HepG2 (cell line): ENCODE measurements around the gene MTR.

ENCODE experiments used
- HNF4G ChIP-seq, 2 experiments: sonication (generic) in 1 of 2; formaldehyde crosslinking in 1 of 2; IDR thresholded peaks; 2 replicates each; pipeline versions ENCODE4 v1.4.0 to v1.6.1; 2011 to 2020; ENCODE audit warnings: borderline replicate concordance in 2 of 2, low read depth in 2 of 2, mild to moderate bottlenecking in 2 of 2, low read length in 1 of 2, missing genetic modification reagents in 1 of 2, moderate library complexity in 1 of 2
- SUZ12 ChIP-seq: fragments of 150-350 bp; IDR thresholded peaks from 2 replicates; pipeline ENCODE4 v1.6.1; 2014; ENCODE audit warnings: low read depth, low read length
- TBL1XR1 ChIP-seq: fragments of 150-350 bp; IDR thresholded peaks from 2 replicates; pipeline ENCODE4 v1.6.1; 2014; ENCODE audit warnings: borderline replicate concordance, low read length; ENCODE audit not compliant: partially characterized antibody
- ZHX2 ChIP-seq, 2 experiments: sonication (generic) in 1 of 2; formaldehyde crosslinking in 1 of 2; IDR thresholded peaks; 2 replicates each; pipeline versions ENCODE4 v1.6.1 to v1.9.0; 2014 to 2022; ENCODE audit warnings: antibody characterized with exemption in 1 of 2, borderline replicate concordance in 1 of 2, inconsistent platforms in 1 of 2, low read depth in 1 of 2, missing genetic modification reagents in 1 of 2
- ZKSCAN5 ChIP-seq: sonication (generic); formaldehyde crosslinking; IDR thresholded peaks from 2 replicates; pipeline ENCODE4 v1.5.1; 2020; ENCODE audit warnings: mild to moderate bottlenecking, missing genetic modification reagents
- ZNF503 ChIP-seq: sonication (generic); formaldehyde crosslinking; IDR thresholded peaks from 2 replicates; pipeline ENCODE4 v1.4.0; 2020; ENCODE audit warnings: missing genetic modification reagents
- ZSCAN29 ChIP-seq: sonication (generic); formaldehyde crosslinking; conservative IDR thresholded peaks from 2 replicates; pipeline ENCODE4 v1.4.0; 2020; ENCODE audit warnings: mild to moderate bottlenecking, missing genetic modification reagents

DNA sequence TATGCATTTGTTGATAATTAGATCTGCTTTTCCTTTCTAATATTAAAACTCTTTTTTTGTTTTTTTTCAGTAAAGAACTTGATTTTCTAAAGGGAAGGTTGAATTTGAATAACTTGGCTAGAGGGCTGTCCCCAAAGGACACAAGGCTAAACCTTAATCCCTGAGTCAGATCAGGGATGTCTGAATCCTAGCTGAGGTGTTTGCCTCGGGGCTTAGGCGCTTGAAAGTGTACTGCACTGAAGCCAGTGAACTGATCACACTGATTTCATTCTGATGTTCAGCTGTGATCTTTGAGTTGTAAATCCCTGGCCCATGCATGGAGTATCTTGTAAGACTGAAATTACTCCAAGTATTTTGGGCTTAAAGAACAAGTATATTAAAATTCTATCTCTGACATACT lies 42.8 kb downstream of the MTR start:
- no peak for TF ChIP-seq ZSCAN29 (CRISPR knock-in tag)
- no peak for TF ChIP-seq SUZ12
- no peak for TF ChIP-seq ZKSCAN5 (CRISPR knock-in tag)
- TF ChIP-seq TBL1XR1 = no peak
- TF ChIP-seq ZHX2 (IDR thresholded peaks at IDR 0.05; ENCODE audit: low read depth) = no peak
- no peak for TF ChIP-seq ZHX2 (CRISPR knock-in tag; IDR thresholded peaks at IDR 0.05; ENCODE audit: borderline replicate concordance)
- TF ChIP-seq HNF4G (IDR thresholded peaks at IDR 0.05; ENCODE audit: borderline replicate concordance, low read depth, low read length) = no peak
- no peak for TF ChIP-seq HNF4G (CRISPR knock-in tag; IDR thresholded peaks at IDR 0.05; ENCODE audit: borderline replicate concordance, low read depth)
- TF ChIP-seq ZNF503 (CRISPR knock-in tag) = no peak
